SU-DHL-6 (cell line): Measurements from ENCODE around the gene RAB11A.

Experiments used
- H2AFZ ChIP-seq: fragments of 200-600 bp; sonication (generic); 2 replicates; pipeline ENCODE4 v1.6.1; 2014; ENCODE audit warnings: low read depth, mild to moderate bottlenecking, moderate library complexity, mixed read lengths, antibody characterized with exemption, low read length; ENCODE audit not compliant: severe bottlenecking
- H3F3A ChIP-seq: fragments of 200-600 bp; shearing (Covaris generic); 2 replicates; pipeline ENCODE4 v1.6.0; 2016; ENCODE audit warnings: antibody characterized with exemption, mild to moderate bottlenecking; ENCODE audit not compliant: insufficient read depth
- H3K27ac ChIP-seq: fragments of 200-600 bp; sonication (generic); 2 replicates; pipeline ENCODE4 v1.5.1; 2016; ENCODE audit warnings: low read depth, mild to moderate bottlenecking, low read length, moderate library complexity, mixed read lengths
- H3K27me3 ChIP-seq: fragments of 200-600 bp; sonication (generic), shearing (Covaris generic); 2 replicates; pipeline ENCODE4 v1.6.0; 2014; ENCODE audit warnings: mild to moderate bottlenecking, low read length
- H3K36me3 ChIP-seq: fragments of 200-600 bp; sonication (generic); 2 replicates; pipeline ENCODE4 v1.6.1; 2014; ENCODE audit warnings: mild to moderate bottlenecking, low read length, mixed read lengths
- H3K4me2 ChIP-seq: fragments of 300-600, 200-600 bp; shearing (Covaris generic), sonication (generic); 2 replicates; pipeline ENCODE4 v1.6.0; 2014; ENCODE audit warnings: low read length, low read depth, mild to moderate bottlenecking; ENCODE audit not compliant: poor library complexity, severe bottlenecking
- H3K4me3 ChIP-seq: fragments of 200-600 bp; sonication (generic); 2 replicates; pipeline ENCODE4 v1.5.1; 2014; ENCODE audit warnings: antibody characterized with exemption, low read length, mild to moderate bottlenecking, mixed read lengths; ENCODE audit not compliant: insufficient read depth, poor library complexity, severe bottlenecking
- H3K79me2 ChIP-seq: fragments of 200-600 bp; sonication (generic); 2 replicates; pipeline ENCODE4 v1.6.1; 2014; ENCODE audit warnings: mild to moderate bottlenecking, low read length, moderate library complexity; ENCODE audit not compliant: insufficient read depth
- H3K9ac ChIP-seq: fragments of 200-600 bp; sonication (generic); 2 replicates; pipeline ENCODE4 v1.7.0; 2014; ENCODE audit warnings: mild to moderate bottlenecking, low read length
- H3K9me2 ChIP-seq: fragments of 200-600 bp; sonication (generic); replicated peaks from 2 replicates; pipeline ENCODE4 v1.6.1; 2014; ENCODE audit warnings: low read length; ENCODE audit not compliant: insufficient read depth
- H3K9me3 ChIP-seq: fragments of 200-600 bp; sonication (generic); 2 replicates; pipeline ENCODE4 v1.6.1; 2014; ENCODE audit warnings: low read length, mixed read lengths; ENCODE audit not compliant: insufficient read depth
- H4K20me1 ChIP-seq: fragments of 200-600 bp; sonication (generic); 2 replicates; pipeline ENCODE4 v1.6.1; 2014; ENCODE audit warnings: low read depth, mild to moderate bottlenecking, antibody characterized with exemption, low read length, moderate library complexity, mixed read lengths
- EZH2phosphoT487 ChIP-seq: fragments of 200-600 bp; sonication (generic), shearing (Covaris generic); conservative IDR thresholded peaks from 2 replicates; pipeline ENCODE4 v1.6.1; 2018; ENCODE audit warnings: mild to moderate bottlenecking, antibody characterized with exemption, low read length, moderate library complexity, mixed read lengths
- TF ChIP-seq, protein P1 (sequence below): fragments of 200-600 bp; sonication (generic); IDR thresholded peaks from one replicate; pipeline ENCODE4 v1.5.1; 2017; ENCODE audit warnings: antibody characterized with exemption, mild to moderate bottlenecking, low read length, moderate library complexity; ENCODE audit not compliant: insufficient read depth, poor library complexity, severe bottlenecking

Gene RAB11A

DNA sequence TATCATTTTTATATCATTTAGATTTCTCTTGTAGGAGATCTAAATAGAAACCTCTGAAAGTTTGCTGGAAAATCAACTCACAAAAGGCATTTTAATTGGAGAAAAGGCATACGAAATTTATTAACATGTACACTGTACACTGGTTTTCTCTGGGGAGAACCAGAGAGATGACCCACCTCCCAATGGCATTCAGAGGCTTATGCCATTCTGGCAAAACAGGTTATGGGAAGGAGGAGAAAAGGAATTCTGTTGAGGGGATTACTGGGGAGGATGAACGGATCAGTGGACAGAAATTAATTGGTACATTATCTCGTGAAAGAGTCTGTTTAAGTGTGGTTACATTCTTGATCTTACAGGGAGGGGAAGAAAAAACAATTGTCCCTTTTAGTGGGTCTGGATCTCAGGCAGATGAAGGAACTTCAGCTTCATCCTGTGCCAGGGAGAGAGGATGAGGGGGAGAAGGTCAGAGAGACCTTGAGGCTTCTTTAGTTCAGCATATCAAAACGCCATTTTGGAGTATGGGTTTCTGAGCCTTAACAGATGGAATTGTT, 16.5 kb downstream of the RAB11A start:
- Histone ChIP-seq H3K9me3 (no peaks in the 10 kb centered on the region), H3K4me3 (no peak overlapping the region), H4K20me1 (peaks cover 3% of the 10 kb centered on the region; the same call in 1 of the 2 replicates), H3K27ac (no peak overlapping the region), H3K9ac (no peak overlapping the region), H3K36me3 (peaks cover 61% of the 10 kb centered on the region; the same call in 1 of the 2 replicates), H3K27me3 (no peaks in the 10 kb centered on the region), H2AFZ (no peak overlapping the region), H3F3A (peaks cover 3% of the 10 kb centered on the region; the same call in 1 of the 2 replicates), H3K79me2 (peaks cover 8% of the 10 kb centered on the region), H3K4me2 (no peak overlapping the region), H3K9me2 (no peaks in the 10 kb centered on the region)
- TF ChIP-seq, protein P1, sequence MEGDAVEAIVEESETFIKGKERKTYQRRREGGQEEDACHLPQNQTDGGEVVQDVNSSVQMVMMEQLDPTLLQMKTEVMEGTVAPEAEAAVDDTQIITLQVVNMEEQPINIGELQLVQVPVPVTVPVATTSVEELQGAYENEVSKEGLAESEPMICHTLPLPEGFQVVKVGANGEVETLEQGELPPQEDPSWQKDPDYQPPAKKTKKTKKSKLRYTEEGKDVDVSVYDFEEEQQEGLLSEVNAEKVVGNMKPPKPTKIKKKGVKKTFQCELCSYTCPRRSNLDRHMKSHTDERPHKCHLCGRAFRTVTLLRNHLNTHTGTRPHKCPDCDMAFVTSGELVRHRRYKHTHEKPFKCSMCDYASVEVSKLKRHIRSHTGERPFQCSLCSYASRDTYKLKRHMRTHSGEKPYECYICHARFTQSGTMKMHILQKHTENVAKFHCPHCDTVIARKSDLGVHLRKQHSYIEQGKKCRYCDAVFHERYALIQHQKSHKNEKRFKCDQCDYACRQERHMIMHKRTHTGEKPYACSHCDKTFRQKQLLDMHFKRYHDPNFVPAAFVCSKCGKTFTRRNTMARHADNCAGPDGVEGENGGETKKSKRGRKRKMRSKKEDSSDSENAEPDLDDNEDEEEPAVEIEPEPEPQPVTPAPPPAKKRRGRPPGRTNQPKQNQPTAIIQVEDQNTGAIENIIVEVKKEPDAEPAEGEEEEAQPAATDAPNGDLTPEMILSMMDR, result no peak
- TF ChIP-seq EZH2phosphoT487, result no peak

DNA sequence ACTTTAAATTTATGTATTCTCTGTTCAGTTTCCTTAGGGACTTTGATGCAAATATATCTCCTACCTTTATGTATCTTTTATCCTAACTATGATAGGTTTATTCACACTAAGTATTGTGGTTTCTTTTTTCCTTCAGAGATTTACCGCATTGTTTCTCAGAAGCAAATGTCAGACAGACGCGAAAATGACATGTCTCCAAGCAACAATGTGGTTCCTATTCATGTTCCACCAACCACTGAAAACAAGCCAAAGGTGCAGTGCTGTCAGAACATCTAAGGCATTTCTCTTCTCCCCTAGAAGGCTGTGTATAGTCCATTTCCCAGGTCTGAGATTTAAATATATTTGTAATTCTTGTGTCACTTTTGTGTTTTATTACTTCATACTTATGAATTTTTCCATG, 18.3 kb downstream of the RAB11A start:
- no peaks in the 10 kb centered on the region for H3K9me2 ChIP-seq
- no peak overlapping the region for H3K27ac ChIP-seq
- H3K79me2 ChIP-seq, result peaks cover 8% of the 10 kb centered on the region
- H3K27me3 ChIP-seq, result no peaks in the 10 kb centered on the region
- H3K9me3 ChIP-seq, result no peaks in the 10 kb centered on the region
- no peak overlapping the region for H3K4me3 ChIP-seq
- H3K4me2 ChIP-seq, result no peak overlapping the region
- peaks cover 3% of the 10 kb centered on the region; the same call in 1 of the 2 replicates for H3F3A ChIP-seq
- TF ChIP-seq, protein P1, result no peak
- TF ChIP-seq EZH2phosphoT487, result no peak
- H2AFZ ChIP-seq, result no peak overlapping the region
- H3K9ac ChIP-seq, result no peak overlapping the region
- peaks cover 53% of the 10 kb centered on the region; the same call in 1 of the 2 replicates for H3K36me3 ChIP-seq
- peaks cover 3% of the 10 kb centered on the region; the same call in 1 of the 2 replicates for H4K20me1 ChIP-seq

DNA sequence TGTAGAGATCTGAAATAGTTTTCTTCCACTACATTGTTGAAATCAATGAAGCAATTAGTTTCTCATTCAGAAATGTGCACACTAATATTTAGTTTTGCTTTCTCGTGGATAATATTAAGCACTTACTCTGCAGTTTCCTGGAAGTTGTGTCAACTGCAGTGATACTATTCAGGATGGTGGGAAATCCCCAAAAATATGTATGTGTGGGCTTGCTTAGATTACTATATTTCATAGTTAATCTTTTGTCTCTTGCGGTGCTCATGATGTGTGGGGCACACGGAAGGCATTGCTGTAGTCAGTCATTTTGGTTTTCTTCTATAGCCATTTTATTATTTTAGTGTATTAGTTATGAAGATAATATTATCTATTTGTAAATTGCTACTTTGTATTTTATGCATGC, 19.7 kb downstream of the RAB11A start:
- Histone ChIP-seq H3K9me2 (no peaks in the 10 kb centered on the region), H3K4me3 (no peak overlapping the region), H3K9me3 (no peaks in the 10 kb centered on the region), H3K9ac (no peak overlapping the region), H3K79me2 (peaks cover 8% of the 10 kb centered on the region), H3K27me3 (no peaks in the 10 kb centered on the region), H3K36me3 (peaks cover 40% of the 10 kb centered on the region; the same call in 1 of the 2 replicates), H3F3A (peaks cover 3% of the 10 kb centered on the region; the same call in 1 of the 2 replicates), H3K4me2 (no peak overlapping the region), H2AFZ (no peak overlapping the region), H4K20me1 (peaks cover 3% of the 10 kb centered on the region; the same call in 1 of the 2 replicates), H3K27ac (no peak overlapping the region)
- no peak for TF ChIP-seq EZH2phosphoT487
- TF ChIP-seq, protein P1, result no peak
